NOMO-1 treated with dmso at 0.1 percent for 144 hours (cell line): Measurements from ENCODE around the gene NPAS3.

ENCODE experiments used
- DNase-seq: peaks from one replicate; lab custom pipeline; 2025; ENCODE audit not compliant: unreplicated experiment; lab: John Stamatoyannopoulos, UW

The NPAS3 gene

GRCh38 chr14:33809396-33809981 lies 870.8 kb downstream of the NPAS3 start:
- DNase-seq: no peak

- DNase-seq: peak; percentile 7
Measured at GRCh38 chr14:33810308-33810707, 871.6 kb downstream of the NPAS3 start.

DNA sequence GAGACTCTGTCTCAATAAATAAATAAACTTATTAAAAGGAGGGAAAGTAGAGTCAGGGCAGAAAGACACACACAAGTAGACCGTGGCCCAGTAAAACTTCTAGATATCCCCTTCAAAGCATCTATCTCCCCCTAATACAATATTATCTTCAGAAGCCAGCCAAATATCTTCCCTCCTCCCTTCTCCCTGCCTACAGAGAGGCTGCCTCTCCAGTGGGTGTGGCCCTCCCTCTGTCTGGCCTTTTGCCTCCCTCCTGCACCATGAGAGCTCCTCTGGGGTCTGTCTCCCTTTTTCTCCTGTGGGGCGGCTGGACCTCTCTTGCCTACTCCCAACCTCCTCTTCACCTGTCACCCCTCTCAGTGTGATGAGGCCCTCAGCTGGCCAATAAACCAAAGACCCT lies 873.0 kb downstream of the NPAS3 start:
- no peak for DNase-seq

DNA sequence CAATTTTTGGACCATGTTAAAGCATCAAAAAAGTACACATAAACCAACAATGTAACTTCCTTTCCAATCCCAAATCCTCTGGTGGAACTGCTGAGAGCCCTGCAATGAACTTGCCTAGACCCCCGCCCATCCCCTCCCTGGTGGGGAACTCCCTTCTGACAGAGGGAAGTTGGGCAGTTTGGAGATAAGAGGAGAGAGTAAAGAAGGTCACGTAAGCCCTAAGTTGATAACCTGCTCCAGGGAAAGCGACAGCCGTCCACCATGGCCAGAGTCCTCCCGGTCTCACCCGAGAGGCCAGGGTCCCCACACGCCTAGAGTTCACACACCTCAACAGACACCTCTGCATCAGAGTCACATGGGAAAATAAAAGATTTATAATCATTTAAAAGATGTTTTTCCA lies 873.5 kb downstream of the NPAS3 start:
- no peak for DNase-seq

DNA sequence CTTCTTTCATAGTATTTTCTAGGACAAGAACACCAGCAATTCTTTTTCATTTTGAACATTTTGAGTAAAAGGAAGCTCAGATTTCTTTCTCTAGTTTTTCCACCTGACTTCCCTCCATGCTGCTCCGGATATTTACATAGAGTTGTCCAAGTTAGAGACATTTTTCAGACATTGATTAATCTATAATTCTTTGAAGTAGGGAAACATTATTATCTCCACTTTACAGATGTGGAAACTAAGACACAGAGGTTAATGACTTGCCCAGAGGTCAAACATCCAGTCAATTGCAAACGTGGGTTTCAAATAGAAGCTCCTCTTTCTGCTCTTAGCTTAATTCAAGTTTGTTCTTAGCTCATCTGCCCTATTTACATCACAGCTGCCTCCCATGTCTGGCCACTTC lies 873.9 kb downstream of the NPAS3 start:
- DNase-seq: no peak

DNA sequence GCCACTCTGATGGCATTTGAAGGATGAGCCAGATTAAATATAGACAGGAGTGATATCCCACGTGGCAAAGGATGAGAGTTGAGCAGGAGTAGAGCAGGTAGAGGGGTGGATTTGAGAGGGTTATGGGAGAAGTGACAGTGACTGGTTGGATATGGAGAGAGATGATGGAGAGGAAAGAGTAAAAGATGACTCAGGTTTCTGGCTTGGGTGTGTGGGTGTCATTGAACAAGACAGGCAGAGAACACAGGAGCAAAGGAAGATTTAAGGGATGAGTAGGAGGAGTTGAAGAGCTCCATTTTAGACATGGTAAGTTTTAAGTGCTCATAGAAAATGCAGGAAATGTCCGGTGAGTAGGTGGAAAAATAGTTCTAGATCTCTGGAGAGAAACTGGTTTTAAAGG lies 875.3 kb downstream of the NPAS3 start:
- no peak for DNase-seq

DNA sequence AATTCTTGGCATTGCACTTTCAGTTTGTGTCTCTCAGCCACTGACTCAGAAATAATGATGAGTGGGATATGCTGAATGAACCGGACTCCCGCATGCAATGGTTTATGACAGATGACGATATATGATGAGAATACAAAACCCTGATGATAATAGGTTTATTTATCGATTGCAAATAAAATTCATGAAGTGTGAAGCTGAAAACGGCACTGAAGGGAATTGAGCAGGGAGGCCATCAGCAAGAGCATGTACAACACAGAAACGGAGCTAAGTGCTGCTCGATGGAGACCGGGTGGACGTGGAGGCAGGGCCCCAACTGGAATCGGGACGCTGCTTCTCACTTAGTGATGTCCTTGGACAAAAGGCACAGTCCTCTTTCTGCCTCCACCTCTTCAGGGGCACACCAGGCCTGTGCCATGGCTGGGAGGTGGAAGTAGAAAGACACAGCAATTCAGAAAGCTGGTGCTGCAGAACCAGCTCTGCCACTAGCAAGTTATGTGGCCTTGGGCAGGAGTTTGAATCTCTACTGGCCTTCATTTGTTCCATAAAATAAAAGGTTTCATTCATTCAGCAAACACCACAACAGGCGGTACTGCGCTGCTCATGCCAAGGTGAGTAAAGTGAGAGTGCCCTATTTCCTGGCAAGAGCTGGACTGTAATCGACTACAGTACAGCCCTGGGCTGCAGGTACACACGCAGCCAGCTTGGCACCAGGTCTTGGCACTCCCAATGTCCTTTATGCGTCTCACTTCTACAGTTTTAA lies 895.2 kb downstream of the NPAS3 start:
- DNase-seq: no peak

DNA sequence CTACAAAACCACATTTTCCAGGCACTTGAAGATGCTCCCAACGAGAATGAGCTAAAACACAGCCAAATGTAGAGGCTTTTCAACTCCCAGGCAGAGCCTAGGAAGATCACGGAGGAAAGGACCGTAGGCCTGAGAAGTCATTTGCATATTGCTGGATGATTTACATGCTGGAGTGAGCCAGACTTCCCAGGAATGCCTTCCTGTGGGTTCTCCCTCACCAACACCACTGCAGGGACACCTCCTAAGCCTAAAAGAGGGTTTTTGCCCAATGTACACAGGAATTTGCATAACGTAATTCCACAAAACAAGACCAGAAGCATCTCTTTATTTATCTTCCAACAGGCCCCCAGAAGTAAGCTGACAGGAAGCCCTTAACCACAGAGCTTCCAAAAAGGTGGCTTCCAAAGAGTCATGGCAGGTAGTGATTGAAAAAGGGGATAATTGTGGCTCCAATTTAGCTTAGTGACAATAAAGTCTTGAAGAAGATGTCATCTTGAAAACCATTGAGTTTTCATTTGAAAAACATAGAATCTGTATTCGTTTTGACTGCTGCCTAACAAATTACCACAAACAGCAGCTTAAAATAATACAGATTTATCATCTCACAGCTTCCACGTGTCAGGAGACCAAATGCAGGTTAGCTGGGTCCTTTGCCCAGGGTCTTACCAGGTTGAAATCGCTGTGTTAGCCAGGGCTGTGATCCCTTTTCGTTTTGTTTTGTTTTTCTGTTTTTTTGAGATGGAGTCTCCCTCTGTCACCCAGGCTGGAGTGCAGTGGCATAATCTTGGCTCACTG lies 896.0 kb downstream of the NPAS3 start:
- no peak for DNase-seq

GRCh38 chr14:33835261-33835655 lies 896.6 kb downstream of the NPAS3 start:
- no peak for DNase-seq

GRCh38 chr14:33835677-33836076 lies 897.0 kb downstream of the NPAS3 start:
- no peak for DNase-seq

- no peak for DNase-seq
Measured at GRCh38 chr14:33836203-33836899, 897.7 kb downstream of the NPAS3 start.

DNA sequence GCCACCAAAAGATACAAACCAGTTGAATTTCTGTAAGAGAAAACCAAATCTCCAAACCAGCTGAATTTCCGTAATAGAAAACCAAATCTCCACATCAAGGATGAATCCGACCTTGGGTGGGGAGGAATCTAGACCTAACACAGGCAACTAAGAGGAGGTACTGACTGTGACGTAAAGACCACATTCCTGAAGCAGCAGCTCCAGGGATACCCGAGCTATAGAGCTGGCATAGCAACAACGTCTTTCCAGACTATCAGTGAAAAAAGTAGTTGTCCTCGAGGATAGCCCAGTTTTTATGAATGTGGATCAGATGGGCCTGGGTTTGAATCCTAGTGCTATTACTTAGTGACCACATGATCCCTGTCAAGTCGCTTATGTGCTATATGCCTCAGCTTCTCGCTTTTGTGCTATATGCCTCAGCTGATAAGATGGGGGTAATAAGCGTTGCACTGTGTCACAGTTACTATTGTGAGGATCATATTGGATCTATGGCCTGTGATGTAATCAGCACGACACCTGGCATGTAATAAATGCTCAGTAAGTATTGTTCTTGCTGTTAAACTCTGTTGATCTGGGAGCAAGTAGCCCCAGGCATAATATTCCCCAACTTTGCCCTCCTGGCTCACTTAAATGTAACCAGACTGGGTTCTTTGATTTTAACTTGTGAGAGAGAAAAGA lies 898.4 kb downstream of the NPAS3 start:
- no peak for DNase-seq

DNA sequence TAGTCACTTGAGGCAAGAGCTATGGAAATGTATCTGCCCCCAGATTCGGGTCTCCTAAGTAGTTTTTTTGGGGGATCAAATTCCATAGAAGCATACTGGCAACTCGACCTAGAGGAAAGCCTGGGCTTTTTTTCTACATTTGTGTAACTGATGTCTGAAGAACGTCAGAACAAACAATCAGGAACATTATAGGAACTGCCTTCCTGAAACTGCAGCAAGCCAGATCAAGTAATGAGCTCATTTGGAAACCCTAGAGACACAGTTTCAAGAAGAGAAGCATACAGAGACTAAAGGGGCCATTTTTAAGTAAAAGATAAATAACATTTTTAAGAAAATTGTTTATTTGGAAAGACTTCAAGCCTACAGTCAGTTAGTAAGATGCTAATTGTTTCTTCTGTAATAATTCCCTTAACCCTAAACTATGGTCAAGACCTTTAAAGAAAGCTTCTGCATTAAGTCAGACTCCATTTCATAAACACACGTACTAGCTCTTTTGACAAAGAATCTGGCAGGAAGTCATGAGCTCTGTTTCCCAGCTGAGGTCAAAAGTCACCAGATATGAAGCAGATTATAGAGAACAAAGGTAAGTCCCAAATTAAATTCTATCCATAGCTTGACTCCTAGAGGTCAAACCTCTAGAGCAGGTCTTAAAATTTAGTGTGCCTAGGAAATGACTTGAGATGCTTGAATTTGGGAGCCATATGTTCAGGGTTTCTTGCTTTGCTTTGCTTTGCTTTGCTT lies 899.4 kb downstream of the NPAS3 start:
- DNase-seq: no peak

GRCh38 chr14:33839193-33840076 lies 900.8 kb downstream of the NPAS3 start:
- peak; percentile 2 for DNase-seq

DNA sequence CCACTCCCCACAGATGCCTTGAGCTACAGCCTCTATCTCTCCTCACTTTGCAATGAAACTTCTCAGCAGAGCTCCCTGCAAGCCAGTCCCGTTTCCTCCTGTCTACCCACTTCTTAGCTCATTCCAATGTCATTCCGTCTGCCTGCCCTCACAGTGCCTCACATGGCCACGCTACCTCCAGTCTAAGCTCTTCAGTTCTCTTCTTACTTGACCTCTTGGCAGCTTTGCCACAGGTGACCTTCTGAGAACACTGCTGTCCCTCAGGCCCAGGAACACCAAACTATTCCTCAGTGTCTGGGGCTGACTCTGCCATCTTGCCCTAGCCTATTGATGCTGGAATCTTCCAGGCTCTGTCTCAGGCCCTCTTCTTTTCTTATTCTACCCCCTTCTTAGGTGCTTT lies 902.1 kb downstream of the NPAS3 start:
- no peak for DNase-seq

- DNase-seq: no peak
Measured at GRCh38 chr14:33842299-33842698, 903.6 kb downstream of the NPAS3 start.

DNA sequence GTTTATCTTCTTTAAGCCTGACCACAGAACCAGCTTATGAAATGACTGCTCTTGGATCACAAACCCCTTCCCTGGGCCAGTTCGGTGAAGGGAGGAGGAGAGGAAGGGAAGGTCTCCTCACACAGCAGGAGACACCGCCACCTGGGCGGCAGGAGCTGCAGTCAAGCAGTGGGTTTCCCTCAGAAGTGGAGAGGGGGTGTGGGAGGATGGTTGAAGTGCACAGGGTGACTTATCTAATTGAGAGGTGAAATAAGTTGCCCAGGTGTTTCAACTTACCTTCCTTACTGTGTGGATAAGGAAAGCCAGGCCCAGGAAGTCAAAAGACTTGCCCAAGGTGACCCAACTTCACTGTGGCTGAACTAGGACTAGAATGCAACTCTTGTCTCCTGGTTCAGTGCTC lies 905.4 kb downstream of the NPAS3 start:
- no peak for DNase-seq

GRCh38 chr14:33846100-33846824 lies 907.6 kb downstream of the NPAS3 start:
- no peak for DNase-seq

DNA sequence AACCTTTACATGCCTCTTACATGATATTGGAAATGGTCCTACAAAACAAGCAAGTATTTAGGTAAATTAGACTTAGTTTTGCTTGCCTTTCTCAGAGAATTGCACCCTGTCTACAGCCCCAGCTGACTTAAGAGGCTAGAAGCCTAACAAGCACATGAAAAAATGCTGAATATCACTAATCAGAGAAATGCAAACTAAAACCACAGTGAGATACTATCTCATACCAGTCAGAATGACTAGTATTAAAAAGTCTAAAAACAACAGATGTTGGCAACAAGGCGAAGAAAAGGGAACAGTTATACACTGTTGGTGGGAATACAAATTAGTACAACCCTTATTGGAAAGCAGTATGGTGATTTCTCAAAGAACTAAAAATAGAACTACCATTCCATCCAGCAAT lies 908.4 kb downstream of the NPAS3 start:
- DNase-seq: no peak
